T-helper 1 cell (primary cell): Measurements from ENCODE around the gene OTUD5.
"Not testable (repeated sequence)": the region's sequence is repeated elsewhere in the genome, so short reads cannot be mapped to it uniquely, and the experiment has no call there.

Experiments used
- DNase-seq, 5 donors: peaks; one replicate each; pipeline ENCODE4 v3.0.0-alpha.2; 2012 to 2020

Gene OTUD5

DNA sequence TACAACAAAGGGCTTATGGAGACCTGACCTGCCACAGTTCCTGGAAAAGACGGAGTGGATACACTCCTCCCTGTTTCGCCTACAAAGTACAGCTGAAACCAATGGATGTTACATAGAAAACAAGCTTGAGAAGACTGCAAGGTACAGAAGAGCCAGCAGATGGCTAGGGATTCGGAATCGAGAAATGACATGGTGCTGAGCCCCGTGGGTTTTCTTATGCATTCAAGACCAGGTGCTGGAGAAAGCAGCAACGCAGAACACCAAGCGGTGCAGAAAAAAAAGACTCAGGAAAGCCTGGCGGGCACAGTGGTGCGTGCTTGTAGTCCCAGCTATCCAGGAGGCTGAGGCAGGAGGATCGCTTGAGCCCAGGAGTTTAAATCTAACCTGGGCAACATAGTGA is 73.7 kb downstream of the OTUD5 start:
- no peak for DNase-seq

- not testable (repeated sequence) for DNase-seq
These were observed 80.5 kb downstream of the OTUD5 start for GRCh38 chrX:48876944-48877343.
